ENCODE measurements around the gene MLEC.

DNA sequence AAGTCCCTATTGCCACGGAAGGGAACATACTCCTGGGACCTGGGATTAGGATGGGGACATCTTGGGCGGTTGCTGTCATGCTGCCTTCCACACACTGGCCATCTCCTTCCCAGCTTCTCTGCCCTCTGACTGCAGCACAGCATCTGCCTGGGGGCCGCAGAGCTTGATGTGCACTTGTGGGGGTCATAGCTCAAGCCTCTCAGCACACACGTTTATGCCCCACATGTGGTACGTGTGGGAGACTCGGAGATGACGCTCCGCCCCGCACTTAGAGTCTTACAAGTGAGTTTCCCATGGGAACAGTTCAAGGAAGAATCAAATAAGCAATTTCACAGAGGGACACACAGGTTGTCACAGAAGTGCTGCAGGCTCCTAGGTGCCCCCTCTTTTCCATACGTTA is 47.3 kb downstream of the MLEC start:
- TF ChIP-seq TAF1 (IDR thresholded peaks at IDR 0.05; ENCODE audit: low read depth, low read length) = no peak
- TF ChIP-seq PAX5 (IDR thresholded peaks at IDR 0.05; ENCODE audit: insufficient read depth, low read length, severe bottlenecking) = no peak
- no peak for TF ChIP-seq POLR2A (IDR thresholded peaks at IDR 0.05; ENCODE audit: low read depth, low read length)
- TF ChIP-seq POLR2AphosphoS5 (IDR thresholded peaks at IDR 0.05; ENCODE audit: low read depth, low read length) = no peak
